ENCODE measurements around the gene MYO1H. TPM values are rescaled to one million over a fixed set of nuclear protein-coding genes. Genes with fewer than 3 reads are reported as not detected.

Gene MYO1H
- total RNA-seq, 1 experiment from 2014 or later, result 0.26 TPM

- Mint-ChIP-seq H3K36me3 (ENCODE audit: insufficient read depth in 1 of 3, low read depth in 3 of 3) (no peaks in the 10 kb centered on the region), H3K4me1 (no peaks in the 10 kb centered on the region)
These were observed 74.6 kb downstream of the MYO1H start for GRCh38 chr12:109422251-109422650.

More at GRCh38 chr12:109422251-109422650, 74.6 kb downstream of the MYO1H start:
- no peak overlapping the region for H3K56ac ChIP-seq (ENCODE audit: insufficient read length, low read depth, low read length)
- peaks cover 0 to 2% of the 10 kb centered on the region in 2 experiments; a peak in 2 of 5 replicates for H3K9me3 Mint-ChIP-seq
- no peak overlapping the region for H2BK5ac ChIP-seq (ENCODE audit: insufficient read length, low read length)
- no peak overlapping the region for H3K27ac ChIP-seq (ENCODE audit: insufficient read length, low read depth, low read length)
- no peak overlapping the region for H3K4me3 Mint-ChIP-seq
- no peak overlapping the region for H4K5ac ChIP-seq (ENCODE audit: insufficient read length, low read depth, low read length)
- no peaks in the 10 kb centered on the region for H3K4me1 ChIP-seq (ENCODE audit: insufficient read depth, low read length)
- H3T11ph ChIP-seq (ENCODE audit: low read length), result no peak overlapping the region
- H3K27ac Mint-ChIP-seq, result no peak overlapping the region
- H3K9me3 ChIP-seq (ENCODE audit: control insufficient read depth, low read depth, low read length), result no peaks in the 10 kb centered on the region
- no peak for TF ChIP-seq CTCF (conservative IDR thresholded peaks at IDR 0.05)
- H2BK20ac ChIP-seq (ENCODE audit: low read depth, low read length, poor library complexity, severe bottlenecking), result no peak overlapping the region
- no peak overlapping the region for H4K8ac ChIP-seq (replicated peaks; ENCODE audit: insufficient read length, low read depth, low read length)
- no peak overlapping the region for H4K91ac ChIP-seq (ENCODE audit: insufficient read length, low read depth, low read length)
- WGBS (ENCODE audit: extremely low coverage, insufficient read length, low lambda C conversion rate), result no CpG with 5 or more reads among the region's 10 CpGs
- H2AFZ ChIP-seq (ENCODE audit: low read length), result no peak overlapping the region
- H3K23ac ChIP-seq (ENCODE audit: insufficient read length, low read depth, low read length), result no peak overlapping the region
- H3K4me2 ChIP-seq (ENCODE audit: insufficient read depth, insufficient read length, low read length), result no peak overlapping the region
- no peak overlapping the region for H2BK120ac ChIP-seq (ENCODE audit: low read depth, low read length, poor library complexity, severe bottlenecking)
- no peak overlapping the region for H3K9ac ChIP-seq (ENCODE audit: extremely low read depth, insufficient read length, low read length)
- H4K20me1 ChIP-seq (ENCODE audit: control insufficient read depth, insufficient read depth, insufficient read length), result no peaks in the 10 kb centered on the region
- no peak overlapping the region for H2BK15ac ChIP-seq (ENCODE audit: low read depth, low read length)
- no peak overlapping the region for H2AK5ac ChIP-seq (ENCODE audit: insufficient read length, low read length)
- no peak overlapping the region for H3K18ac ChIP-seq (ENCODE audit: insufficient read length, low read depth, low read length)
- no peak overlapping the region for H3K4ac ChIP-seq (ENCODE audit: low read depth, low read length)
- H3K79me2 ChIP-seq (ENCODE audit: insufficient read depth, low read length), result no peaks in the 10 kb centered on the region
- H3K79me1 ChIP-seq (ENCODE audit: insufficient read depth, low read depth, low read length, poor library complexity, severe bottlenecking), result no peaks in the 10 kb centered on the region
- no peaks in the 10 kb centered on the region for H3K27me3 ChIP-seq (ENCODE audit: insufficient read depth, low read length)
- H3K27me3 Mint-ChIP-seq (ENCODE audit: low read depth), result peaks cover under 1% of the 10 kb centered on the region; the same call in 1 of the 2 replicates
- H3K14ac ChIP-seq (ENCODE audit: insufficient read depth, low read length), result no peak overlapping the region
- no peak for DNase-seq
- no peak overlapping the region for H2BK12ac ChIP-seq (ENCODE audit: insufficient read length, low read depth, low read length)
- H3K23me2 ChIP-seq (ENCODE audit: insufficient read length, low read depth, low read length, poor library complexity, severe bottlenecking), result no peaks in the 10 kb centered on the region

Measured in H9 (cell line).